ENCODE measurements around the gene ZNF497. TPM values are rescaled to one million over a fixed set of nuclear protein-coding genes. Genes with fewer than 3 reads are reported as not detected.

ZNF497 gene
- polyA plus RNA-seq, 1 of the 3 experiments (the other 2 are of a cell fraction): 1.1 TPM

- Histone ChIP-seq H3F3A (replicated peaks; ENCODE audit: insufficient read depth) (peaks cover 21% of the 10 kb centered on the region), H3K27ac (ENCODE audit: low read depth in 2 of 2, low read length in 1 of 2) (peak within 1 kb of the TSS; percentile 73 to 86), H3K27me3 (ENCODE audit: insufficient read depth) (no peaks in the 10 kb centered on the region), H3K4me1 (ENCODE audit: control insufficient read depth in 1 of 2, insufficient read depth in 2 of 2, low read depth in 1 of 2, low read length in 1 of 2) (peaks cover 0 to 16% of the 10 kb centered on the region in 2 experiments; a peak in 2 of 4 replicates), H3K9me3 (no peaks in the 10 kb centered on the region), H2AFZ (ENCODE audit: low read depth) (peak within 1 kb of the TSS; percentile 85; the same call in 1 of the 2 replicates), H3K9ac (peak within 1 kb of the TSS; percentile 80), H3K4me3 (ENCODE audit: low read depth in 2 of 2, low read length in 1 of 2) (peak within 1 kb of the TSS; percentile 79 to 97), H4K20me1 (ENCODE audit: insufficient read depth) (no peaks in the 10 kb centered on the region), H3K79me2 (ENCODE audit: insufficient read depth) (peaks cover 37% of the 10 kb centered on the region), H3K9me2 (no peaks in the 10 kb centered on the region), H3K4me2 (peak within 1 kb of the TSS; percentile 90), H3K36me3 (replicated peaks in 1 of 2; ENCODE audit: control insufficient read depth in 1 of 2, insufficient read depth in 2 of 2, low read length in 1 of 2) (peaks cover 51 to 56% of the 10 kb centered on the region in 2 experiments)
- under 1% methylated on average over 48 of the region's 55 CpGs for WGBS (ENCODE audit: low lambda C conversion rate)
- CTCF ChIA-PET: no interaction called here
- DNase-seq: peak; percentile 94
- TF ChIP-seq TCF12 (IDR thresholded peaks at IDR 0.05): no peak
- peak; percentile 76; the same call in 1 of the 2 replicates for TF ChIP-seq YY1 (IDR thresholded peaks at IDR 0.05; ENCODE audit: low read depth)
- no peak for TF ChIP-seq USF2 (IDR thresholded peaks at IDR 0.05; ENCODE audit: borderline replicate concordance, low read depth, low read length)
- peak; percentile 34; the same call in 1 of the 2 replicates for TF ChIP-seq RCOR1 (IDR thresholded peaks at IDR 0.05; ENCODE audit: low read length)
- peak; percentile 93 for TF ChIP-seq CHD2 (IDR thresholded peaks at IDR 0.05; ENCODE audit: low read length, partially characterized antibody)
- TF ChIP-seq USF1 (IDR thresholded peaks at IDR 0.05; ENCODE audit: borderline replicate concordance, low read depth): peak; percentile 26; the same call in 1 of the 2 replicates
- TF ChIP-seq MXI1 (IDR thresholded peaks at IDR 0.05; ENCODE audit: low read depth, low read length): peak; percentile 81
- peak; percentile 98 for TF ChIP-seq ELF1 (IDR thresholded peaks at IDR 0.05)
- TF ChIP-seq GABPA (IDR thresholded peaks at IDR 0.05; ENCODE audit: low read depth): peak; percentile 95
- no peak for TF ChIP-seq RXRA (IDR thresholded peaks at IDR 0.05; ENCODE audit: borderline replicate concordance, low read depth)
- peak in 1 of 2 experiments; percentile 22; a peak in 1 of 4 replicates for TF ChIP-seq EP300 (IDR thresholded peaks at IDR 0.05; ENCODE audit: borderline replicate concordance in 1 of 2, low read depth in 1 of 2, low read length in 1 of 2)
- TF ChIP-seq EZH2phosphoT487 (IDR thresholded peaks at IDR 0.05; ENCODE audit: borderline replicate concordance, low read depth): no peak
- peak; percentile 92 for TF ChIP-seq POLR2AphosphoS5 (IDR thresholded peaks at IDR 0.05; ENCODE audit: low read depth, low read length)
- TF ChIP-seq TAF1 (IDR thresholded peaks at IDR 0.05; ENCODE audit: borderline replicate concordance, low read depth, low read length): peak; percentile 72; the same call in 1 of the 2 replicates
- TF ChIP-seq, protein P1, sequence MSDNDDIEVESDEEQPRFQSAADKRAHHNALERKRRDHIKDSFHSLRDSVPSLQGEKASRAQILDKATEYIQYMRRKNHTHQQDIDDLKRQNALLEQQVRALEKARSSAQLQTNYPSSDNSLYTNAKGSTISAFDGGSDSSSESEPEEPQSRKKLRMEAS (IDR thresholded peaks at IDR 0.05; ENCODE audit: low read depth): peak; percentile 73
- peak; percentile 72 for TF ChIP-seq NRF1 (IDR thresholded peaks at IDR 0.05; ENCODE audit: low read depth, low read length)
- TF ChIP-seq RAD21 (IDR thresholded peaks at IDR 0.05; ENCODE audit: low read length): no peak
- POLR2A ChIA-PET: interaction anchor here (0.6 to 2.2 kb wide), 2 partner anchors 12 to 21 kb away, joined by 6 to 12 read pairs; partner anchors contain the start of gene ZSCAN22
Measured at GRCh38 chr19:58305065-58305931, 57.3 kb downstream of the ZNF497 start, which contains the start of gene ERVK3-1. TSS of gene ERVK3-1 (plus strand) at chr19:58305377. CDS start at chr19:58312169, 6,792 bp downstream.

Data from SK-N-SH (cell line).